Measurements from ENCODE around the gene BUB1. TPM values are rescaled to one million over a fixed set of nuclear protein-coding genes. Genes with fewer than 3 reads are reported as not detected.

BUB1 gene
- total and polyA plus RNA-seq, 9 of the 15 experiments (the other 6 are each of a cell fraction or from before 2014, with no cell fraction given) = 73.4 to 247 (median 118) TPM

DNA sequence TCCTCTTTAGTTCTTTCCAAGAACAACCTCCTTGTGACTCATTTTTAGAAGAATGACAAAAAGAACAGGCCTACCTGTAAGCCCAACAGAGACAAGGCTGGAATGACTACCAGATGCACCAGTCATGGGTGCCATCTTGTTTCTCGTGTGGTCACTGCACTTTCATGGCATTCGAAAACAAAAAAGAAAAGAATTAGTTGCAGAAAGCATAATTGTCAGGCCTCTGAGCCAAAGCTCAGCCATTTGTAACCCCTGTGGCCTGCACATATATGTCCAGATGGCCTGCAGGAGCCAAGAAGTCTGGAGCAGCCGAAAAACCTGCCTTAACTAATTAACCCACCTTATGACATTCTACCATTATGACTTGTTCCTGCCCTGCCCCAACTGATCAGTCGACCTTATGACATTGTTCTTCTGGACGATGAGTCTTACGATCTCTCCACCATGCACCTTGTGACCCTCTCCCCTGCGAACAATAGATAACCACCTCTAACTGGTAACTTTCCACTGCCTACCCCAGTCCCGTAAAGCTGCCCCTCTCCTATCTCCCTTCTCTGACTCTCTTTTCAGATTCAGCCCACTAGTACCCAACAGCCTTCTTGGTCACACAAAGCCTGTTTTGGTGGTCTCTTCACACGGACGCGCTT lies 13.9 kb upstream of the BUB1 start:
- no TSS peak for BruUV-seq (replicated peaks)
- WGBS (ENCODE audit: insufficient coverage, low coverage, missing lambda C conversion rate) = 33% methylated on average over 10 of the region's 11 CpGs
- intact Hi-C loops (cut with micrococcal nuclease) (no loop called here), in situ Hi-C loops (cut with MboI) (loop anchor here (5.0 kb wide), 1 partner anchor 51 kb away; no protein-coding TSS in a partner anchor)
- POLR2A ChIA-PET = interaction anchor here (0.6 to 1.0 kb wide), 3 partner anchors 12 to 46 kb away, joined by 3 read pairs; no protein-coding TSS in a partner anchor
- Histone ChIP-seq H3K79me2 (ENCODE audit: control insufficient read depth, insufficient read depth, low read length) (no peaks in the 10 kb centered on the region), H3K9me3 (replicated peaks; ENCODE audit: control insufficient read depth, insufficient read depth, low read depth, low read length) (peaks cover 2% of the 10 kb centered on the region; the same call in 1 of the 2 replicates), H3K9me1 (ENCODE audit: control insufficient read depth, insufficient read depth, low read length) (no peaks in the 10 kb centered on the region), H3K36me3 (ENCODE audit: control insufficient read depth, insufficient read depth, low read length) (no peaks in the 10 kb centered on the region; the same call in 2 of the 3 replicates), H4K20me1 (replicated peaks; ENCODE audit: control insufficient read depth, insufficient read depth, low read length) (no peaks in the 10 kb centered on the region), H3K4me1 (replicated peaks in 1 of 2; ENCODE audit: control insufficient read depth in 2 of 2, insufficient read depth in 2 of 2, low read length in 2 of 2) (peaks cover 22 to 49% of the 10 kb centered on the region in 2 experiments; a peak in 4 of 5 replicates), H3K27me3 (ENCODE audit: control insufficient read depth in 2 of 2, insufficient read depth in 2 of 2, low read length in 2 of 2) (no peaks in the 10 kb centered on the region), H2AFZ (ENCODE audit: low read depth, low read length) (peak overlapping the region; percentile 75), H3K9ac (ENCODE audit: insufficient read depth in 1 of 2, low read depth in 2 of 2, low read length in 2 of 2) (peak overlapping the region in 1 of 2 experiments; percentile 51; a peak in 2 of 4 replicates), H3K27ac (ENCODE audit: extremely low read depth, low read depth, low read length) (peak overlapping the region; percentile 80), H3K4me2 (ENCODE audit: insufficient read depth, low read length) (peak overlapping the region; percentile 61), H3K4me3 (no peak overlapping the region)
- CTCF ChIA-PET (ENCODE audit: low intra/inter-chr PET ratio) = no interaction called here
- ATAC-seq (peak; percentile 48), FAIRE-seq (peak; percentile 80), DNase-seq (ENCODE audit: extremely low read depth in 1 of 4, low spot score in 3 of 4) (peak; percentile 41 to 83 (median 43))
- TF ChIP-seq, protein P1, sequence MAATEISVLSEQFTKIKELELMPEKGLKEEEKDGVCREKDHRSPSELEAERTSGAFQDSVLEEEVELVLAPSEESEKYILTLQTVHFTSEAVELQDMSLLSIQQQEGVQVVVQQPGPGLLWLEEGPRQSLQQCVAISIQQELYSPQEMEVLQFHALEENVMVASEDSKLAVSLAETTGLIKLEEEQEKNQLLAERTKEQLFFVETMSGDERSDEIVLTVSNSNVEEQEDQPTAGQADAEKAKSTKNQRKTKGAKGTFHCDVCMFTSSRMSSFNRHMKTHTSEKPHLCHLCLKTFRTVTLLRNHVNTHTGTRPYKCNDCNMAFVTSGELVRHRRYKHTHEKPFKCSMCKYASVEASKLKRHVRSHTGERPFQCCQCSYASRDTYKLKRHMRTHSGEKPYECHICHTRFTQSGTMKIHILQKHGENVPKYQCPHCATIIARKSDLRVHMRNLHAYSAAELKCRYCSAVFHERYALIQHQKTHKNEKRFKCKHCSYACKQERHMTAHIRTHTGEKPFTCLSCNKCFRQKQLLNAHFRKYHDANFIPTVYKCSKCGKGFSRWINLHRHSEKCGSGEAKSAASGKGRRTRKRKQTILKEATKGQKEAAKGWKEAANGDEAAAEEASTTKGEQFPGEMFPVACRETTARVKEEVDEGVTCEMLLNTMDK (IDR thresholded peaks at IDR 0.05; ENCODE audit: borderline replicate concordance, insufficient read depth, low read depth, low read length, poor library complexity, severe bottlenecking) = no peak
- TF ChIP-seq NFIX (CRISPR knock-in tag; IDR thresholded peaks at IDR 0.05; ENCODE audit: low read depth) (no peak), GABPB2 (CRISPR knock-in tag; conservative IDR thresholded peaks at IDR 0.05) (no peak), ARID1B (IDR thresholded peaks at IDR 0.05) (peak; percentile 86), CBX2 (IDR thresholded peaks at IDR 0.05; ENCODE audit: insufficient read depth, low read length, poor library complexity, severe bottlenecking) (no peak), ZNF785 (CRISPR knock-in tag; IDR thresholded peaks at IDR 0.05) (no peak), LCOR (CRISPR knock-in tag; IDR thresholded peaks at IDR 0.05) (no peak), RBM39 (optimal IDR thresholded peaks at IDR 0.05; ENCODE audit: low read depth, low read length) (no peak), SMARCA4 (IDR thresholded peaks at IDR 0.05) (peak; percentile 69), RBM14 (IDR thresholded peaks at IDR 0.05; ENCODE audit: borderline replicate concordance, insufficient read depth, low read depth, low read length) (no peak), NR3C1 (CRISPR knock-in tag; IDR thresholded peaks at IDR 0.05) (no peak), ETV5 (CRISPR knock-in tag; IDR thresholded peaks at IDR 0.05; ENCODE audit: low read depth) (no peak), ZNF668 (CRISPR knock-in tag; IDR thresholded peaks at IDR 0.05) (no peak)
- TF ChIP-seq, protein P2, sequence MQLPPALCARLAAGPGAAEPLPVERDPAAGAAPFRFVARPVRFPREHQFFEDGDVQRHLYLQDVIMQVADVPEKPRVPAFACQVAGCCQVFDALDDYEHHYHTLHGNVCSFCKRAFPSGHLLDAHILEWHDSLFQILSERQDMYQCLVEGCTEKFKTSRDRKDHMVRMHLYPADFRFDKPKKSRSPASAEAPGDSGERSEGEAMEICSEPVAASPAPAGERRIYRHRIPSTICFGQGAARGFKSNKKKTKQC (CRISPR knock-in tag; IDR thresholded peaks at IDR 0.05) = no peak
- TF ChIP-seq, protein P3, sequence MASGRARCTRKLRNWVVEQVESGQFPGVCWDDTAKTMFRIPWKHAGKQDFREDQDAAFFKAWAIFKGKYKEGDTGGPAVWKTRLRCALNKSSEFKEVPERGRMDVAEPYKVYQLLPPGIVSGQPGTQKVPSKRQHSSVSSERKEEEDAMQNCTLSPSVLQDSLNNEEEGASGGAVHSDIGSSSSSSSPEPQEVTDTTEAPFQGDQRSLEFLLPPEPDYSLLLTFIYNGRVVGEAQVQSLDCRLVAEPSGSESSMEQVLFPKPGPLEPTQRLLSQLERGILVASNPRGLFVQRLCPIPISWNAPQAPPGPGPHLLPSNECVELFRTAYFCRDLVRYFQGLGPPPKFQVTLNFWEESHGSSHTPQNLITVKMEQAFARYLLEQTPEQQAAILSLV (tag; IDR thresholded peaks at IDR 0.05) = no peak
- TF ChIP-seq, protein P4, sequence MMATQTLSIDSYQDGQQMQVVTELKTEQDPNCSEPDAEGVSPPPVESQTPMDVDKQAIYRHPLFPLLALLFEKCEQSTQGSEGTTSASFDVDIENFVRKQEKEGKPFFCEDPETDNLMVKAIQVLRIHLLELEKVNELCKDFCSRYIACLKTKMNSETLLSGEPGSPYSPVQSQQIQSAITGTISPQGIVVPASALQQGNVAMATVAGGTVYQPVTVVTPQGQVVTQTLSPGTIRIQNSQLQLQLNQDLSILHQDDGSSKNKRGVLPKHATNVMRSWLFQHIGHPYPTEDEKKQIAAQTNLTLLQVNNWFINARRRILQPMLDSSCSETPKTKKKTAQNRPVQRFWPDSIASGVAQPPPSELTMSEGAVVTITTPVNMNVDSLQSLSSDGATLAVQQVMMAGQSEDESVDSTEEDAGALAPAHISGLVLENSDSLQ (IDR thresholded peaks at IDR 0.05) = no peak

All from K562 (cell line).